ENCODE measurements around the gene COL11A2. TPM values are rescaled to one million over a fixed set of nuclear protein-coding genes. Genes with fewer than 3 reads are reported as not detected.
A peak's percentile ranks its signal among the peaks of the same experiment; 100 is the strongest.

Gene COL11A2
- polyA plus RNA-seq, 3 donors: 0.57 TPM; not detected in 2

DNA sequence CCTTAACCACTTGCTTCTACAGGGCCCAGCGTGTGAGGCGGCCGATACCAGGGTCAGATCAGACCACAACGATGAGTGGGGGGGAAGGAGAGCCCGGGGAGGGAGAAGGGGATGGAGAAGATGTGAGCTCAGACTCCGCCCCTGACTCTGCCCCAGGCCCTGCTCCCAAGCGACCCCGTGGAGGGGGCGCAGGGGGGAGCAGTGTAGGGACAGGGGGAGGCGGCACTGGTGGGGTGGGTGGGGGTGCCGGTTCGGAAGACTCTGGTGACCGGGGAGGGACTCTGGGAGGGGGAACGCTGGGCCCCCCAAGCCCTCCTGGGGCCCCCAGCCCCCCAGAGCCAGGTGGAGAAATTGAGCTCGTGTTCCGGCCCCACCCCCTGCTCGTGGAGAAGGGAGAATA is 18.9 kb upstream of the COL11A2 start:
- Histone ChIP-seq H3K9me3 (replicated peaks in 1 of 2; ENCODE audit: control insufficient read depth in 1 of 2, insufficient read depth in 1 of 2, low read length in 2 of 2) (no peaks in the 10 kb centered on the region), H3K9ac (ENCODE audit: insufficient read depth, low read length, poor library complexity, severe bottlenecking) (no peak overlapping the region), H2AFZ (ENCODE audit: insufficient read depth, low read depth, low read length, poor library complexity, severe bottlenecking) (no peak overlapping the region), H3K27me3 (ENCODE audit: control insufficient read depth in 2 of 2, insufficient read depth in 2 of 2, low read length in 2 of 2) (peaks cover 10 to 28% of the 10 kb centered on the region in 2 donors), H3K4me3 (replicated peaks in 1 of 3; ENCODE audit: low read depth in 2 of 3, low read length in 3 of 3) (no peak overlapping the region), H3K27ac (ENCODE audit: low read depth in 1 of 2, low read length in 2 of 2) (no peak overlapping the region), H3K79me2 (ENCODE audit: insufficient read depth, low read length) (no peaks in the 10 kb centered on the region), H3K4me2 (replicated peaks; ENCODE audit: extremely low read depth, low read length, poor library complexity, severe bottlenecking) (no peak overlapping the region), H3K36me3 (replicated peaks in 1 of 2; ENCODE audit: control insufficient read depth in 1 of 2, insufficient read depth in 2 of 2, low read length in 2 of 2) (peaks cover 10 to 29% of the 10 kb centered on the region in 2 donors), H3K4me1 (ENCODE audit: control insufficient read depth in 1 of 2, insufficient read depth in 2 of 2, low read length in 2 of 2) (peaks cover 27 to 35% of the 10 kb centered on the region in 2 donors), H4K20me1 (ENCODE audit: insufficient read depth, low read length) (no peaks in the 10 kb centered on the region)
- Mint-ChIP-seq H3K27me3 (ENCODE audit: low read depth in 3 of 3) (peaks cover 24 to 45% (median 30%) of the 10 kb centered on the region in 3 donors), H3K4me3 (no peak overlapping the region), H3K9me3 (peaks cover 0 to 7% (median 0%) of the 10 kb centered on the region in 7 donors), H3K4me1 (peaks cover 34% of the 10 kb centered on the region), H3K27ac (no peak overlapping the region), H3K36me3 (peaks cover 23 to 29% of the 10 kb centered on the region in 2 donors)
- intact Hi-C loops (cut with micrococcal nuclease): loop anchor here in 1 of 2 donors (5.0 kb wide), 1 partner anchor 36 kb away; no protein-coding TSS in a partner anchor
- 93% methylated on average over 6 of the region's 17 CpGs for WGBS (ENCODE audit: insufficient coverage)
- no peak for TF ChIP-seq CTCF (IDR thresholded peaks at IDR 0.05)
- DNase-seq: no peak

- H3K4me1 Mint-ChIP-seq: peaks cover 43% of the 10 kb centered on the region
- H3K9me3 Mint-ChIP-seq: peaks cover 0 to 7% (median 0%) of the 10 kb centered on the region in 7 donors
- peaks cover 10 to 28% of the 10 kb centered on the region in 2 donors for H3K27me3 ChIP-seq (ENCODE audit: control insufficient read depth in 2 of 2, insufficient read depth in 2 of 2, low read length in 2 of 2)
- H3K27me3 Mint-ChIP-seq (ENCODE audit: low read depth in 3 of 3): peaks cover 30 to 43% (median 33%) of the 10 kb centered on the region in 3 donors
- no peak overlapping the region for H3K4me3 ChIP-seq (replicated peaks in 1 of 3; ENCODE audit: low read depth in 2 of 3, low read length in 3 of 3)
- peaks cover 10 to 29% of the 10 kb centered on the region in 2 donors for H3K36me3 ChIP-seq (replicated peaks in 1 of 2; ENCODE audit: control insufficient read depth in 1 of 2, insufficient read depth in 2 of 2, low read length in 2 of 2)
- no peak overlapping the region for H3K27ac ChIP-seq (ENCODE audit: low read depth in 1 of 2, low read length in 2 of 2)
- H4K20me1 ChIP-seq (ENCODE audit: insufficient read depth, low read length): no peaks in the 10 kb centered on the region
- peaks cover 25 to 29% of the 10 kb centered on the region in 2 donors for H3K36me3 Mint-ChIP-seq
- H3K4me3 Mint-ChIP-seq: no peak overlapping the region
- H3K9ac ChIP-seq (ENCODE audit: insufficient read depth, low read length, poor library complexity, severe bottlenecking): no peak overlapping the region
- no peak overlapping the region for H2AFZ ChIP-seq (ENCODE audit: insufficient read depth, low read depth, low read length, poor library complexity, severe bottlenecking)
- H3K9me3 ChIP-seq (replicated peaks in 1 of 2; ENCODE audit: control insufficient read depth in 1 of 2, insufficient read depth in 1 of 2, low read length in 2 of 2): no peaks in the 10 kb centered on the region
- TF ChIP-seq CTCF (IDR thresholded peaks at IDR 0.05): no peak
- no peak overlapping the region for H3K4me2 ChIP-seq (replicated peaks; ENCODE audit: extremely low read depth, low read length, poor library complexity, severe bottlenecking)
- WGBS (ENCODE audit: insufficient coverage): 97% methylated on average over 10 of the region's 10 CpGs
- peaks cover 31 to 42% of the 10 kb centered on the region in 2 donors for H3K4me1 ChIP-seq (ENCODE audit: control insufficient read depth in 1 of 2, insufficient read depth in 2 of 2, low read length in 2 of 2)
- H3K27ac Mint-ChIP-seq: peak overlapping the region in 1 of 7 donors; percentile 5
- intact Hi-C loops (cut with micrococcal nuclease): loop anchor here (5.0 to 10.0 kb wide), 2 partner anchors 37 to 205 kb away; partner anchors contain the start of genes CUTA (in 1 of the 2) and PHF1 (in 1 of the 2)
- H3K79me2 ChIP-seq (ENCODE audit: insufficient read depth, low read length): no peaks in the 10 kb centered on the region
- DNase-seq: no peak
Observed at GRCh38 chr6:33209856-33210255, 17.6 kb upstream of the COL11A2 start.
